HEK293T (cell line): ENCODE results near the gene ENPEP.

Experiments
- CTCF ChIA-PET: fragments of 350-600 bp; formaldehyde crosslinking; extraction: SDS; loops from one replicate; lab custom pipeline; 2021; ENCODE audit warnings: antibody characterized with exemption, inconsistent platforms; lab: Yijun Ruan, JAX
- POLR2A ChIA-PET: fragments of 350-600 bp; formaldehyde crosslinking; extraction: SDS; loops from one replicate; lab custom pipeline; 2020; ENCODE audit warnings: antibody characterized with exemption, inconsistent platforms; lab: Yijun Ruan, JAX
- DNase-seq: peaks from one replicate; pipeline ENCODE4 v3.0.0; 2012; ENCODE audit warnings: mixed read lengths; ENCODE audit errors: extremely low spot score
- ARNT ChIP-seq: fragments of 450-650 bp; IDR thresholded peaks from 2 replicates; pipeline ENCODE4 v1.6.1; 2017; ENCODE audit warnings: mild to moderate bottlenecking
- BHLHE40 ChIP-seq: fragments of 450-650 bp; IDR thresholded peaks from 2 replicates; pipeline ENCODE4 v1.6.1; 2016; ENCODE audit warnings: mild to moderate bottlenecking, moderate library complexity, borderline replicate concordance
- CTBP1 ChIP-seq: fragments of 450-650 bp; IDR thresholded peaks from 2 replicates; pipeline ENCODE4 v1.6.1; 2016; ENCODE audit warnings: borderline replicate concordance
- ELF4 ChIP-seq: fragments of 450-650 bp; IDR thresholded peaks from 2 replicates; pipeline ENCODE4 v1.6.1; 2017; ENCODE audit warnings: antibody characterized with exemption
- FOXA1 ChIP-seq: fragments of 450-650 bp; IDR thresholded peaks from 2 replicates; pipeline ENCODE4 v1.6.1; 2016; ENCODE audit warnings: mild to moderate bottlenecking
- FOXK2 ChIP-seq: fragments of 450-650 bp; IDR thresholded peaks from 2 replicates; pipeline ENCODE4 v1.6.1; 2016; ENCODE audit warnings: mild to moderate bottlenecking
- FOXM1 ChIP-seq: fragments of 450-650 bp; IDR thresholded peaks from 2 replicates; pipeline ENCODE4 v1.6.1; 2017; ENCODE audit warnings: mild to moderate bottlenecking, borderline replicate concordance
- HDGF ChIP-seq: fragments of 450-650 bp; IDR thresholded peaks from 2 replicates; pipeline ENCODE4 v1.6.1; 2017; ENCODE audit warnings: antibody characterized with exemption, borderline replicate concordance
- L3MBTL2 ChIP-seq: fragments of 450-650 bp; conservative IDR thresholded peaks from 2 replicates; pipeline ENCODE4 v1.6.1; 2016; ENCODE audit warnings: mild to moderate bottlenecking
- LEF1 ChIP-seq: fragments of 450-650 bp; IDR thresholded peaks from 2 replicates; pipeline ENCODE4 v1.6.1; 2017; ENCODE audit warnings: mild to moderate bottlenecking, borderline replicate concordance
- NFRKB ChIP-seq: fragments of 450-650 bp; IDR thresholded peaks from 2 replicates; pipeline ENCODE4 v1.6.1; 2016; ENCODE audit warnings: mild to moderate bottlenecking, moderate library complexity
- SP1 ChIP-seq: fragments of 450-650 bp; IDR thresholded peaks from 2 replicates; pipeline ENCODE4 v1.6.1; 2017
- SUZ12 ChIP-seq: fragments of 450-650 bp; IDR thresholded peaks from 2 replicates; pipeline ENCODE4 v1.6.1; 2016; ENCODE audit warnings: mild to moderate bottlenecking
- TARDBP ChIP-seq: fragments of 450-650 bp; IDR thresholded peaks from 2 replicates; pipeline ENCODE4 v1.6.1; 2016
- ZNF384 ChIP-seq: fragments of 450-650 bp; IDR thresholded peaks from 2 replicates; pipeline ENCODE4 v1.6.1; 2016
- TF ChIP-seq, protein P1 (sequence below): fragments of 450-650 bp; IDR thresholded peaks from 2 replicates; pipeline ENCODE4 v1.6.1; 2016

ENPEP gene

DNA sequence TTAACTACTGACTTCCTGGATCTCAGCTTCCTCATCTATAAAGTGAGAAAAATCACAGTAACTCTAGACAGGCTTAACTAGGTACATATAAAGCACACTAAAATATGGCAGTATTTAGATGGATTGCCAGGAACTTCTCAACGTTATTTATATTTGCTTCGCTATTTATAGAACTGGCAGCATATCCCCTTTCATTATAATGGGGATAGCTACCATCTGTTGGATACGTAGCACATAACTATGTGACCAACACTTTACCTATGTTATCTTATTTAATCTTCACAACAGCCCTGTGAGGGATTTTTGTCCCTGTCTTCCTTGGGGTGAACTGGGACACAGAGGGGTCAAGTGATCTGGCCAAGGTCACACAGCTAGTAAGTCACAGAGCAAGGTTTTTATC is 64.6 kb downstream of the ENPEP start:
- TF ChIP-seq NFRKB (no peak), LEF1 (no peak), BHLHE40 (no peak), ARNT (no peak), FOXM1 (no peak), L3MBTL2 (no peak), ELF4 (no peak), ZNF384 (no peak), SP1 (no peak), FOXA1 (no peak), CTBP1 (no peak)
- TF ChIP-seq, protein P1, sequence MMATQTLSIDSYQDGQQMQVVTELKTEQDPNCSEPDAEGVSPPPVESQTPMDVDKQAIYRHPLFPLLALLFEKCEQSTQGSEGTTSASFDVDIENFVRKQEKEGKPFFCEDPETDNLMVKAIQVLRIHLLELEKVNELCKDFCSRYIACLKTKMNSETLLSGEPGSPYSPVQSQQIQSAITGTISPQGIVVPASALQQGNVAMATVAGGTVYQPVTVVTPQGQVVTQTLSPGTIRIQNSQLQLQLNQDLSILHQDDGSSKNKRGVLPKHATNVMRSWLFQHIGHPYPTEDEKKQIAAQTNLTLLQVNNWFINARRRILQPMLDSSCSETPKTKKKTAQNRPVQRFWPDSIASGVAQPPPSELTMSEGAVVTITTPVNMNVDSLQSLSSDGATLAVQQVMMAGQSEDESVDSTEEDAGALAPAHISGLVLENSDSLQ: no peak
- POLR2A ChIA-PET: no interaction called here
- no peak for DNase-seq
- CTCF ChIA-PET: no interaction called here

DNA sequence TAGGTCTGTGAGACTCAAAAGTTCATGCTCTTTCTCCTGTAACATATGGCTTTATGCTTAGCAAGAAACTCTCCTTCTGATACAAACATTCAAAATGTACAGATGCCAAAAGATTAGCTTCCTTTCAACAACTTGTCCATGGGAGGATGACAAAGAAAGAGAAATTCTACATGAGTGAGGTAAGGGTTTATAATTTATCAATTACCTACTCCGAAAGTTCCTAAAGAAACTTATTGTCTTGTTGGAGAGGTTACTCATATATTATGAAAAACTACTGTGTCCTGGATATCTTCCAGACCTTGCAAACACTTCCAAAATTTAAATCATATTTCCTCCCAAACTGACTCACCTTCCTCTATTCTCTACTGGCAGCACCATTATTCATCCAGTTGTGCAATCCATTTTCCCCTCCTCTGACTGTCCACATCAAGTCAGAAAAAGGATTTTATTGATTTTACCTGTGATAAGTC is 65.1 kb downstream of the ENPEP start:
- DNase-seq: no peak
- CTCF ChIA-PET: no interaction called here
- TF ChIP-seq SUZ12: no peak
- TF ChIP-seq ARNT: no peak
- no peak for TF ChIP-seq HDGF
- no peak for TF ChIP-seq FOXK2
- no peak for TF ChIP-seq CTBP1
- TF ChIP-seq L3MBTL2: no peak
- no peak for TF ChIP-seq FOXM1
- TF ChIP-seq TARDBP: no peak
- TF ChIP-seq, protein P1: no peak
- TF ChIP-seq LEF1: no peak
- TF ChIP-seq ELF4: no peak
- no peak for TF ChIP-seq NFRKB
- TF ChIP-seq FOXA1: no peak
- no peak for TF ChIP-seq BHLHE40
- TF ChIP-seq SP1: no peak
- TF ChIP-seq ZNF384: no peak
- POLR2A ChIA-PET: no interaction called here

DNA sequence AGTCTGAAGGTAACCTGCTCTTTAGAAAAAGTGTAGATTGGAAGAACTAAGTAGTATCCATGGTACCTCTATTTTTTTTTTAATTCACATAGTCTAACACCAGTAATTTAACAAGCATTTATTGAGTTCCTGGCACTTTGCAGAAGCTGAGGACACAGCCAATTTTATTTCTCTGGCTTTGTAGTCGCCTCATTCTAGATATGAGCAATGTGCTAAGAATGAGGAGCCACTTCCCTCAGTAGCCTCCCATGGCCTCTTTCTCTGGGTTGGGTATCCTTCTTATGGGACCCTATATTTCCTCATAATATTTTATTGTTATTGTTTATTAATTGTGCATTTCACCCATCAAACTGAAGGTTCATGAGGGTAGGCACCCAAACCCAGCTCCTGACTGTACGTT is 67.6 kb downstream of the ENPEP start:
- ChIA-PET CTCF (no interaction called here), POLR2A (no interaction called here)
- DNase-seq: no peak

DNA sequence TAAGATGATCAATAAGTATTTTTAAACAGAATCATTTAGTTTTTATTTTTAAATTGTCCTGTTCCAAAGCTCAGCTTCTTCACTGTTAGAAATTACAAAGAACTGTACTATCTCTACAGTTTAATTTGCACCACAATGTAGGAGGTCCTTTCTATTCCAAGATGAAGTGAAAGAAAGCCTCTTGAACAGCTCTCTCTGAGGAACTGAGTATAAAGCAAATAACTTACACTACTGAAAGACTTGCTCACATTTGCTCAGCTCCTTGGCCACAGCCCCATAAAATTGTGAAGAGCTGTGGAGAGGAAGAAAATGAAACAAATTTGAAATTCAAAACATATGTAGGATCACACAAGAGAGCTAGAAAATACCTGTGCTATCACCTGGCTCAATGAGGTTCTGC is 68.6 kb downstream of the ENPEP start:
- ChIA-PET POLR2A (no interaction called here), CTCF (interaction anchor here (0.7 kb wide), 1 partner anchor 495 kb away, joined by 3 read pairs; no protein-coding TSS in a partner anchor)
- DNase-seq: no peak

More for the DNA sequence above, 67.6 kb downstream of the ENPEP start:
- TF ChIP-seq FOXM1 (no peak), NFRKB (no peak), FOXA1 (no peak), CTBP1 (no peak), HDGF (no peak)

DNA sequence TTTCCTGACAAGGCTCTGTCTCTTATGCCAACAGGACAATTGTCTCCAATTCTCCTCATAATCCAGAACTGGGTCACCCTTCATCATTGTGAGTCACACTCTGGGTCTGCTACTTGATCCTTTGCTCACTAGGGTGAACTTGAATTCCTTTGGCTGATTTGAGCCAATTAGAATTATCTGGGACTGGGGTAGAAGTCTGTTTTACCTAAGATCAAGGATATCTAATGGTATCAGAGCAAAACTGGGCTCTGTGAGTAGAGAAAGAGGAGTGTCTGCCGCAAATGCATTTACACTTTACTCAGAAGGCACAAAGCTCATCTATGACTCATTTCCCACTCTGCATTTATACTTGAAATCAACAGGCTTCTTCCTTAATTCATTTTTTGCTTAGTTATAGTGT is 74.3 kb downstream of the ENPEP start:
- no peak for DNase-seq
- TF ChIP-seq LEF1: no peak
- TF ChIP-seq ARNT: no peak
- TF ChIP-seq ZNF384: no peak
- no peak for TF ChIP-seq FOXK2
- no peak for TF ChIP-seq L3MBTL2
- TF ChIP-seq FOXM1: no peak
- TF ChIP-seq CTBP1: no peak
- TF ChIP-seq ELF4: no peak
- TF ChIP-seq HDGF: no peak
- TF ChIP-seq SP1: no peak
- no peak for TF ChIP-seq SUZ12
- POLR2A ChIA-PET: no interaction called here
- CTCF ChIA-PET: no interaction called here

More for the DNA sequence above, 68.6 kb downstream of the ENPEP start:
- TF ChIP-seq HDGF (no peak), NFRKB (no peak), FOXM1 (no peak), SP1 (no peak), ARNT (no peak), BHLHE40 (no peak), L3MBTL2 (no peak), ZNF384 (no peak), CTBP1 (no peak), SUZ12 (no peak), ELF4 (no peak), FOXA1 (no peak), LEF1 (no peak), TARDBP (no peak), FOXK2 (no peak)
- TF ChIP-seq, protein P1: no peak

DNA sequence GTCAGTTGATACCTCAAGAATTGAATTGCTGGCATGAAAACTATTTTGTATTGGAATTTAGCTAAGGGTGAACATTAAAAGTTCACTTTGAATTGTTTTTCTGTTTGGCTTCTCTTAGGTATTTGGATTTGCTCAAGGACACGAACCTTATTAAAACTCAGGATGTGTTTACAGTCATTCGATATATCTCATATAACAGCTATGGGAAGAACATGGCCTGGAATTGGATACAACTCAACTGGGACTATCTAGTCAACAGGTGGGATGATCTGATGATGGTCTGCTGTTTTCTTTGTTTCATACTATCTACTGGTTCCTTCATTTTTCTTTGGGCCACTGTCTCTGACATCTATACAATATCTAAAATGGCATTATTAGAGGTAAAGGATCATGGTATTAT is 77.2 kb downstream of the ENPEP start:
- CTCF ChIA-PET: no interaction called here
- TF ChIP-seq FOXK2 (no peak), LEF1 (no peak), BHLHE40 (no peak), SUZ12 (no peak), FOXM1 (no peak), ZNF384 (no peak), L3MBTL2 (no peak), HDGF (no peak)
- TF ChIP-seq, protein P1: no peak

More for the DNA sequence above, 77.2 kb downstream of the ENPEP start:
- DNase-seq: no peak
- POLR2A ChIA-PET: no interaction called here
